Anterior cingulate cortex (tissue), 58 donors: ENCODE data around the gene BCL6B.
A peak's percentile ranks its signal among the peaks of the same experiment; 100 is the strongest.
"Not testable (repeated sequence)": the region's sequence is repeated elsewhere in the genome, so short reads cannot be mapped to it uniquely, and the experiment has no call there.

Experiments
- DNase-seq, 58 donors: peaks; one replicate each; lab custom pipeline; 2025; lab: John Stamatoyannopoulos, UW

The BCL6B gene, protein sequence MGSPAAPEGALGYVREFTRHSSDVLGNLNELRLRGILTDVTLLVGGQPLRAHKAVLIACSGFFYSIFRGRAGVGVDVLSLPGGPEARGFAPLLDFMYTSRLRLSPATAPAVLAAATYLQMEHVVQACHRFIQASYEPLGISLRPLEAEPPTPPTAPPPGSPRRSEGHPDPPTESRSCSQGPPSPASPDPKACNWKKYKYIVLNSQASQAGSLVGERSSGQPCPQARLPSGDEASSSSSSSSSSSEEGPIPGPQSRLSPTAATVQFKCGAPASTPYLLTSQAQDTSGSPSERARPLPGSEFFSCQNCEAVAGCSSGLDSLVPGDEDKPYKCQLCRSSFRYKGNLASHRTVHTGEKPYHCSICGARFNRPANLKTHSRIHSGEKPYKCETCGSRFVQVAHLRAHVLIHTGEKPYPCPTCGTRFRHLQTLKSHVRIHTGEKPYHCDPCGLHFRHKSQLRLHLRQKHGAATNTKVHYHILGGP

GRCh38 chr17:7022781-7023571 is at the start of gene BCL6B:
TSS of gene BCL6B (plus strand) at chr17:7023050. CDS start at chr17:7023672, 622 bp downstream.
- no peak for DNase-seq

GRCh38 chr17:6979440-6979839 is 43.4 kb upstream of the BCL6B start:
- not testable (repeated sequence) for DNase-seq

GRCh38 chr17:6981426-6981825 is 41.4 kb upstream of the BCL6B start:
- no peak for DNase-seq

- no peak for DNase-seq
These were observed 37.6 kb upstream of the BCL6B start for GRCh38 chr17:6985266-6985665.

DNA sequence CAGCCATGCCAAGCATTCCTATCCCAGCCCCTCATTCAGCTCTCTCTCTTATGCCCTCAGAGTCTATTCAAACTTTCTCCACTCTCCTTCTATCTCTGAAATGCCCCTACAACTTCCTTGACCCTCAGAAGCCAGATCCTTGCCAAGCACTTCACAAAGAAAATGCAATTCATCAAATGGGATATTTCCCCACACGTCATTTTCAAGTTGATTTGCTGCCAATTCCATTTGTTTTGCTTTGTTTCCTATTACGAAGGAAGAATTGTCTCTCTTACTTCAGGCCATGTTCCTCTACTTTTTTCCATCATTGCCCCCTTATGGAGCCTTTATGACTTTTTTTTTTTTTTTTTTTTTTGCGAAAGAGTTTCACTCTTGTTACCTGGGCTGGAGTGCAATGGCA is 36.2 kb upstream of the BCL6B start:
- DNase-seq: no peak

GRCh38 chr17:6989779-6990178 is 33.1 kb upstream of the BCL6B start:
- no peak for DNase-seq

GRCh38 chr17:6993613-6994056 is 29.2 kb upstream of the BCL6B start:
- not testable (repeated sequence) for DNase-seq

DNA sequence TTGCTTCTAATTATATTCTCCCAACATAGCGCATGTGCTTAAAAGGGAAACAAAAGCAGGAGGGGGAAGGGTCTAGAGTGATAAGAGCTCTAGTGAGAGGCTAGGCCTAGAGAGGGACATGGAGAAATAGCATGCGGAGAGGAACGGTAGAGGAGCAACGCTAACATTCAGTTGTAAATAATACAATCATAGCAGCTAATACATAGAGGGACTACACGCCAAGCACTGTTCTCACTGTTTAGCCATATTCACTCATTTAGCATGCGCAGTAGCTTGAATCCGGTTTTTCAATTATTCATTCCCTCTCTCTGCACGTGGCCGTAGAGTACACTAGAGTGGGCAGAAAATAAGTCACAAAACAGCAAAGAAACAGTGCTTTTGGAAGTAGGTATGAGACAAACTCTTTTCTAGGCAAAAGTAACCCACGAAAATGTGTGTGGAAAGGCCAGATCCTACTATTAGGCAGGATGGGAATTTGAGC is 28.7 kb upstream of the BCL6B start:
- no peak for DNase-seq

GRCh38 chr17:6994666-6995256 is 28.1 kb upstream of the BCL6B start:
- DNase-seq: no peak

DNA sequence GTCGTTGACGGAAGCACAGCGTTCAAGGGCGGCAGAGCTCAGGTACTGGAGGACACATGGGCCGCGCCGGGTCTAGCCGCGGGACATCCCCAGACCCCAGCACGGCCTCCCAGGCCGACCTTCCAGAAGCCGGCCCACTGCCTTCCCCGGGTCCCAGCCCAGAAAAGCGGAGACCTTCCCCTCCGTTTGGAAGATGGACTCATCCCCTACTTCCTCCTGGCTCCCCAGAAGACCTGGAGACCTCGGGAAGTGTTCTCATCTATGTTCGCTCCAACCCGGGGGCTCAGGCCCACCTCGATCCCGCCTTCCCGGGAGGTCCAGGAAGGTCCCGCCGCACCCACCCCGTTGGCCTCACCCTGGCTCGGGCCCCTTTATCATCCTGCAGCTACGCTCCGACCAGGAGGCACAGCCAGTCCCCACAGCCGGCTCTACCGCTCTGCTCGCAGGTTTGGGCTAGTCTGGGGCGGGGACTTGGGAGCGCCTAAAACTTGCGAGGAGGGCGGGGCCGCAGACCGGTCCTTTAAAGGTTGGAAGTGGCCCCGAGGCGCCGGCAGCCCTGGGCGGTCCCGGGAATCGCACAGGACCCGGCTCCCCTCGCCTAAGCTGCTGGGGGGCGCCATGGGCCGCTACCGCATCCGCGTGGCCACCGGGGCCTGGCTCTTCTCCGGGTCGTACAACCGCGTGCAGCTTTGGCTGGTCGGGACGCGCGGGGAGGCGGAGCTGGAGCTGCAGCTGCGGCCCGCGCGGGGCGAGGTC is 27.2 kb upstream of the BCL6B start, which contains the start of gene ALOX12:
TSS of gene ALOX12 (plus strand) at position 550 of the 756 bp plus-strand sequence. CDS start at position 619, 69 bp downstream.
- DNase-seq: no peak

GRCh38 chr17:6996256-6997011 is 26.4 kb upstream of the BCL6B start:
- DNase-seq: no peak

GRCh38 chr17:6997171-6997570 is 25.7 kb upstream of the BCL6B start:
- DNase-seq: no peak

DNA sequence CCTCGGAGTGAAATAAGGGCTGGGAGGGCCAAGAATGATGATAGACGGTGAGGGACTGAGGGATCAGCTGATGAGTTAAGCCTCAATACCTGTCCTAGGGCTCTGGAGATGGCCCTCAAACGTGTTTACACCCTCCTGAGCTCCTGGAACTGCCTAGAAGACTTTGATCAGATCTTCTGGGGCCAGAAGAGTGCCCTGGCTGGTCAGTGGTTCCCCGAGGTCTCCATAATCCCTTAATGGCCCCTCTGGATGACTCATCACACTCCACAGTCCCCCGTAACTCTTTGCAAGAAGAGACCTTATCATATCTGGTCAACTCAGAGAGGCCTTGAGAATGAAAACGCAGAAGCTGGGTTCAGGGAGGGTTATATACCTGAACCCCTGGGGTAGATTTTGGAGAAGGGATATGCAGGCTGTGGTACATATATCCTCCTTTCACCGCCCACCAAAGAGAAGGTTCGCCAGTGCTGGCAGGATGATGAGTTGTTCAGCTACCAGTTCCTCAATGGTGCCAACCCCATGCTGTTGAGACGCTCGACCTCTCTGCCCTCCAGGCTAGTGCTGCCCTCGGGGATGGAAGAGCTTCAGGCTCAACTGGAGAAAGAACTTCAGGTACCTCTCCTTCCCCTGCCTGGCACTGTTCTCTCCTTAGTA is 23.9 kb upstream of the BCL6B start:
- no peak for DNase-seq

DNA sequence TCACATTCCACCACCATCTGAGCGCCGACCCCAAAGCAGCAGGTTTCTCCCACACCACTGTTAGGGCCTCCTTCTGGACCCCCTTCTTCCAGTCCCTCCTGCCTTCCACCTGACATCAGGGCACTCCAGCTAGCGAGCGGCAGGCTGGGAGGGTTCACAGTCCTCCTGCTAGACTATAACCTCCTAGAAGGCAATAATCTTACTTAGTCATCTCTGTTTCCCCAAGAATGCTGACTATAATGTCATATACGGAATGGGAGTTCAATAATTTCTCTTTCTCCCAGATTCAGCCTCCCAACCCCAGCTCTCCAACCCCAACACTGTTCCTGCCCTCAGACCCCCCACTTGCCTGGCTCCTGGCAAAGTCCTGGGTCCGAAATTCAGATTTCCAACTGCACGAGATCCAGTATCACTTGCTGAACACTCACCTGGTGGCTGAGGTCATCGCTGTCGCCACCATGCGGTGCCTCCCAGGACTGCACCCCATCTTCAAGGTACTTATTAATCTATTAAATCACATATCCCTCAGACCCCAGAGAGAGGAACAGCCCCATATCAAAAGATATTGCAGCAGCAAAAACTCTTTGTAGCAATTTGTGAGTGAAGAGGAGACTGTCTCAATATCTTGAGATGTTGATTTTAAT is 21.4 kb upstream of the BCL6B start:
- DNase-seq: peak in 1 of 58 donors; percentile 33

GRCh38 chr17:7002288-7003047 is 20.4 kb upstream of the BCL6B start:
- no peak for DNase-seq

DNA sequence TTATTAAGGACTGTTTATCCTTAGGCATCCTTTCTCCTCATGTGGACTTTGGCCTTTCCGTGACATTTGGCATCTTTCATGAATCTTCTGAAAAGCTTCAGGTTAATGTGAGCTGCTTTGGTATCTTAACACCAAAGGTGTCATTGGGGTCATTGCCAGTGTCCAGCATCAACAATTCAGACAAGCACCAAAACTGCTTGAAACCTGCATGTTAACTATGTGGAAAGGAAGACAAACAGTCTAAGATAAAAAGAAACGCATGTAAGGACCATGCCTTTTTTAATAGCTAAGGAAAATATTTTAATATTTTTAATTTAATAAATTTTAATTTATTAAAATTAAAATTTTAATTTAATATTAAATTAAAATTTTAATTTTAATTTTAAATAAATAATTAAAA is 19.1 kb upstream of the BCL6B start:
- no peak for DNase-seq
